HG02973 (cell line): ENCODE data around the gene DOHH.
"Not testable (repeated sequence)": the region's sequence is repeated elsewhere in the genome, so short reads cannot be mapped to it uniquely, and the experiment has no call there.

Experiments
- ATAC-seq: cut with Tn5 transposase; IDR thresholded peaks from one replicate; pipeline ENCODE4 v1.9.1; 2021; ENCODE audit warnings: moderate library complexity; ENCODE audit not compliant: unreplicated experiment

Gene DOHH

GRCh38 chr19:3520166-3521103 is 20.0 kb upstream of the DOHH start:
- no peak for ATAC-seq

- no peak for ATAC-seq
Measured at GRCh38 chr19:3519126-3519525, 18.7 kb upstream of the DOHH start.

DNA sequence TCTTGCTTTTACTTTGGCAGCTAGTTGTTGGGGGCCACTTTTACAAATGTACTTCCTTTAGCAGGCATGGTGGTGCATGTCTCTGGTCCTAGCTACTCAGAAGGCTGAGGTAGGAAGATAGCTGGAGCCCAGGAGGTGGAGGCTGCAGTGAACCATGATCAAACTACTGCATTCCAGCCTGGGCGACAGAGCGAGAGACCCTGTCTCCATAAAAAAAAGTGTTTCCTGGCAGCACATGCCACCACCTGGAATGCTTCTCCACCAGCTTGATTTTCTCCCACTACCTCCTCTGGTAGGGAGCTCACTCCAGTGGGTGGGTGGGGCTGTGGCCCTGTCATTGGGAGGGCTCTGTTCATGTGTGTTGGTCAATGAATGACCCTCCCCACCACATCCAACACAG is 18.2 kb upstream of the DOHH start:
- no peak for ATAC-seq

DNA sequence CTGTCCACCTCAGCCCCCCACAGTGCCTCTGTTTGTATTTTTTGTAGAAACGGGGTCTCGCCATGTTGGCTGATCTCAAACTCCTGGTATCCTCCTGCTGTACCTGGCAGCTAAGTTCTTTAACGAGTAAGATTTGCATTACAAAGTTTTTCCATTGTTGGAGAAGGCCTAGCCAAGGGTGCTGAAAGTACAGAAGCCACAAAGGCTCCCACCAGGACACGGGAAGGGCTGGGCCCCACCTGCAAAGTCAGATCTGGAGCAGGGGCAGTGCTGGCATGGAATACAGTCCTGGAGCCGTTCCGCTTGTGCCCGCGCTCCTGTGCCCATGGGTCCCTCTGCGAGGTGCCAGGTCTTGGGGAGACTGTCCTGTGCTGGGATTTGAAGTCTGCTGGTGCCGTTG is 17.8 kb upstream of the DOHH start:
- no peak for ATAC-seq

DNA sequence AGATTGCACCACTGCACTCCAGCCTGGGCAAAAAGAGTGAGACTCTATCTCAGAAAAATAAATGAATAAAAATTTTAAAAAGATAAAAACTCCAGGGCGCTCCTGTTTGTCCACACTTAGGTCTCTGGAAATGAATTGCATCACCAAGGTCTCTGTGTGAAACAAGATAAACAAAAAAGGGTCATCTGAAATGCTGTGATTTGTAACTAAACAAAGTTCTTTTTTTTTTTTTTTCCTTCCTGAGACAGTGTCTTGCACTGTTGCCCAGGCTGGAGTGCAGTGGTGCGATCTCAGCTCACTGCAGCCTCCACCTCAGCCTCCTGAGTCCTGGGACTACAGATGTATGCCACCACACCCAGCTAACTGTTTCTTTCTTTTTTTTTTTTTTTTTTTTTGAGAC is 17.2 kb upstream of the DOHH start:
- ATAC-seq = no peak

GRCh38 chr19:3516675-3517207 is 16.3 kb upstream of the DOHH start:
- no peak for ATAC-seq

DNA sequence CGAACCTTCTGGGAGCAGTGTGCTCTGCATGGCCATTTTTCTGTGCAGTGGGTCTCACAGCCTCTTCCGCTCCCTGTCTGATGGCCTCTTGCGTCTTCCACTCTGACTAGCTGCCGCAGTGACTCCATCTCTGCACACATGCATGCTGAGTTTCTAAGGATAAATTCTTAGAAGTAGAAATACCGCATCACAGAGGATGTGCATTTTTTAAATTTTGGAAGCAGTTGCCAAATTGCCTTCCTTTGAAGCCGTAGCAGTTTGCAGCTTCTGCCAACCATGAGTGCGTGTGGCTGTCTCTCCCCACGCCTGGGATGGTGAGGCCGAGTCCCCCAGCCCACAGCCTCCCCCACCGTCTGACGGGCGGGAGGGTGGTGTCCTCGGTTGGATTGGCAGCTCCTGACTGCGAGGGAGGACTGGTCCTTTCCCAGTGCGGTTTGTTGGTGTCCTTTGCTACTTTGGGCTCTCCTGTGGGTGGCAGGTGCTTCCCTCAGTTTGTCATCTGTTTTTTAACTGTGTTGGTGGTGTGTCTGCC is 15.5 kb upstream of the DOHH start:
- no peak for ATAC-seq

DNA sequence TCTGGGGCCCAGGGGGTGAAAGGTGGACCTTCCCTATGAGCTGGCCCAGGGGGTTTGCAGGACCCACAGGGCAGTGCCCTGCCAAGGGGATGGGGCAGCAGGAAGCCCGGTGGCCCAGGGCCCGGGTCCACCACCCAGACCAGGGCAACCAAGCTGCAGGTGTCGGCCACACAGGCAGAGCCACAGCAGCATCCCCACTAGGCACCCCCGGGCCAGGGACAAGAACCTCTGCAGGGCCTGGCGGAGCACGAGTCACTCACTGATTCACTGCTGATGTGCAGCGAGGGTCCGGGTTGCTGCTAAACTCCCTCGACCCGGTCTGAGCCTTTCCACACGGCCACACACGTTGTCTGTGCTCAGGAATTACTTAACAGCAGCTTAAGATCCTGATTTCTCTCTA is 14.5 kb upstream of the DOHH start:
- no peak for ATAC-seq

DNA sequence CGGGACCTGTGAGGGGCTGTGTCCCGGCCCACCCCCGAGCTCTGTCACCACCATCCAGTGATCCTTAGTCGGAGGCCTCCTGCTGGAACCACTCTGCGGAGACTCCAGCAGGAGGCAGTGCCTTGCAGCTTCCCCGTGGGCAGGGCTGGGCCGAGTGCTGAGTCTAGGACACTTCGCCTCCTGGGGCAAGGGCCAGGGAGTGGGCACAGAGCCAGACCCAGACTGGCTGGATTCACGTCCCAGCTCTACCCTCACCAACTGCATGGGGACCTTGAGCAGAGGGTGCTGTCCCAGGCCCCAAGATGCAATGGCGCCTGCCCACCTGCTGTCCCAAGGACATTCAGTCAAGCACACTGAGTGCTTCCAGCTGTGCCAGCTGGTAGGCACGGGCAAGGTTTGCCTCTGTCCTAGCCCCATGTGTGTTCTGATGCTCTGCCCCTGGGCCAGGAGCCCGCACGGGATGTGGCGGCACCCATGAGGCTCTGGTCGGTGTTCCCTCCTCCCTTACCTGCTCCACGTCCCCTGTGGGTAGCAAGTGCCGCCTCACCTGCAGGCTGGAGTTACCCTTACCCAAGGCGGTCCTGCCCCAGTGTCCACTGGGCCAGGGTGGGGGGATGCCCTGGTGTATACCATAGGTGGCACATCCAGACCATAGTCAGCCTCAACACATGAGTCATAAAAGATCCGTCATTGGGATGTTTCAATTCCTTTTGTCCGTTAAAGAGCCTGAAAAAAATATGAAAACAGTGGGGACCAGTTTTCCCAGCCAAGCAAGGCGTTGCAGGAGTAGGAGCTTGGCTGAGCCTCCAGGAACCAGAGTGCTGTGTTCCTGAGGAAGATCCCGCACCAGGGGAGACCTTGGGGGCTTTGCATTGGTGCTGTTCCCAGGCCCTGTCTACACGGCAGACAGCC is 13.0 kb upstream of the DOHH start:
- ATAC-seq = no peak

GRCh38 chr19:3512562-3513228 is 12.2 kb upstream of the DOHH start:
- no peak for ATAC-seq

DNA sequence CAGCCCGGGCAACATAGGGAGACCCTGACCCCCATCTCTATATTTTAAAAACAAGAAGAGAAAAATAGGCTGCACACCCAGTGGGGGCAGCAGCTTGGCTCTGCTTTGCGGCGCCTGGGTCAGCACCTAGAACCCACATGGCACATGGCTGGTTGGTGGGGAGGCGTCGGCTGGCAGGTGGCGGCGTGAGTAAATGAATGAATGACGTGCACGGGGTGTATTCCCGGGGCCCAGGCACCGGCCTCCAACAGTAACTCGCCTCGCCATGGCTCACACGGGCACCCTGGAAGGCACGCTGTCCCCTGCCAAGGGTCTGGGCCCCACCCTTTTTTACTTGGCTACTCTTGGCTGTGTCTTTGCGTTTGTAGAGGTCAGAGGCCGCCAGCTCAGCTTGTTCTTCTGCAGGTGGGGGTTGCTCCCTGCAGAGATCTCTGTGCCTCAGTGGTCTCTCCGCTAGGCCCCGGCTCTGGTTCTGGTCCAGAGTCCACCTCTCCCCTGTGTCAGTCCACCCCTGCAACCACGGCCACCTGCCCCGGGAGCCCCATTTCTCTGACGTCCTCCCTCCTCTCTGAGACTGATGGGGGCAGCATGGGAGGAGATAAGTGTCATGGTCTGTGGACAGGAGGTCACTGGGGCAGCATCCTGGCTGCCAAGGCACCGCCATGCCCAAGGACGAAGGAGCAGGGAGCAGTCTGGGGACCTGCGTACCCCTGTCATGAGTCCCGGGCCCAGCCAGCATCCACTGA is 11.2 kb upstream of the DOHH start:
- ATAC-seq = no peak

GRCh38 chr19:3510727-3511126 is 10.3 kb upstream of the DOHH start:
- ATAC-seq = no peak

- no peak for ATAC-seq
Measured at GRCh38 chr19:3509566-3509989, 9.1 kb upstream of the DOHH start.

DNA sequence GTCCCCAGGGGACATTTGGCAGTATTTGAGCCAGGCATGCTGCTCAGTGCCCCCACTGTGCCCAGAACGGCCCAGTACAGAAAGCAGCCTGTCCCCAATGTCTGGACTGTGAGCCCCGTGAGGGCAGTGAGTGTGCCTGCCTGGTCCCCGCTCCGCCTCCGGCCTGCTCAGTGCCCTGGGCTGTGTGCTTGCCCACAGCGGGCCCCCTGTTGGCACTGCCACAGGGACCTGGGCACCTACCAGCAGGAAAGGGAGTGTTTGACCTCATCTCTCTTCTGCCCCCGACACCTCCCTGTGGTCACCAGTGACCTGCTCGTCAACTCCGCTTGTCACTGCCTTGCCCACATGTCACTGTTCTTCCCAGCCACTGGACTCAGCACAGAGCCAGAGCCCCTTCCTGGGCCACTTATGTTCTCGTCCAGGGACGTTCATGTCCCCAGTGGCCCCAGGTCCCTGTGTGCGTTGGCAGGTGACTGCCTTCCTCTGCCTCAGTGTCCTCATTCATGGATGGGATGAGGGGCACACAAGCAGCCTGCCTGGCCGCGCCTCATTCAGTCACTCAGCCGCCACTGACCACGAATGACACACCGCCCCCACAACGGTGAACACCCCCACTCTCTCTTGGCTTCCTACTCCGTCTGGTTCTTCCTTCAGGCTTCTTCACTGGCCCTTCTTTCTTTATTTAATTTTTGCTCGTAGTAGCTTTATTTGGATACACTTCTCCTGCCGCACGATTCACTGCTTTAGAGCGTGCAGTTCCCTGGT is 8.5 kb upstream of the DOHH start:
- ATAC-seq = no peak

- not testable (repeated sequence) for ATAC-seq
Measured at GRCh38 chr19:3508121-3508661, 7.7 kb upstream of the DOHH start.

GRCh38 chr19:3507371-3508120 is 7.1 kb upstream of the DOHH start:
- no peak for ATAC-seq

DNA sequence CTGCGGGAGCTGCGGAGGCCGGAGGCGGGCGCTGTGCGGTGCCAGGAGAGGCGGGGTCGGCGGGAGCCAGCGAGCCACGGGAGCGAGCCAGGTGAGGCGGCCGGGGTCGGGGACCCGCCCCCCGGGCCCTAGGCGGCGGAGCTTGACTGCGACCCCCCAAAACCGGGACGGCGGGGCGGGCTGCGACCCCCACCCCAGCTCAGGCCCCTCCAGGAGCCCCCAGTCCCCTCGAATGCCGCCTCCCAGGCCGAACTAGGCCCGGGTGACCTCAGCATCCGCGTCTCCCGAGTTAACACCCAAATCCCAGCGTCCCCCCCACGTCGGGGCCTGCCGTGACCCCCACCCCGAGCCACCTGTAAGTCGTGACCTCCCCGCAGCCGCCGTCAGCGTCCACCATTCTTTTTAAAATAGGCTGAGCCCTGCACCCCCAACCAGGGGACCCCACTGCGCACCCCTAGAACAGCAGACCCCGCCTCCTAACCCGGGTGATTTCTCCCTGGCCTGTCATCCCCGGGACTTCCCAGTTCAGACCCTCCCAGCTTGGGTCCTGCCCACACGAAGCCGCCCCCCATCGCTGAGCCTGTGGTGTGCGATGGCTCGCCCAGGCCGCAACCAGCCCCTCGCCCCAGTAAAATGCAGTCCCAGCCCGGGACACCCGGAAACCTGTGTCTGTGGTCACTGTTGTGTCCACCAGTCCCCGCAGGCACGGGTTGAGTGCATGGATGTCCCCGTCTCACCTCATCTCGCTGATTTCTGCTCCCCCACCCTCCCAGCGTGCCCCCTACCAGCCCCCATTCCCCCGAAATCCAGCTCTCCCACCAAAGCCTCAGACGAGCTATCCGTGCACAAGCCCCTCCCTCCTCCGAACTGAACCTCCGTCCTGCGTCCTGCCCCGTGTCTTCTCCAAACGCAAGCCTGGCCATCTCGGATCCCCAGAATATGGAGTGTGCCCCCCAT is 6.2 kb upstream of the DOHH start:
- ATAC-seq = no peak
